Measurements from ENCODE around the gene DUSP28. TPM values are rescaled to one million over a fixed set of nuclear protein-coding genes. Genes with fewer than 3 reads are reported as not detected.
"Not testable (repeated sequence)": the region's sequence is repeated elsewhere in the genome, so short reads cannot be mapped to it uniquely, and the experiment has no call there.

DUSP28 gene
- total and polyA plus RNA-seq, 12 donors, result 4.9 to 22.2 (median 8.5) TPM

DNA sequence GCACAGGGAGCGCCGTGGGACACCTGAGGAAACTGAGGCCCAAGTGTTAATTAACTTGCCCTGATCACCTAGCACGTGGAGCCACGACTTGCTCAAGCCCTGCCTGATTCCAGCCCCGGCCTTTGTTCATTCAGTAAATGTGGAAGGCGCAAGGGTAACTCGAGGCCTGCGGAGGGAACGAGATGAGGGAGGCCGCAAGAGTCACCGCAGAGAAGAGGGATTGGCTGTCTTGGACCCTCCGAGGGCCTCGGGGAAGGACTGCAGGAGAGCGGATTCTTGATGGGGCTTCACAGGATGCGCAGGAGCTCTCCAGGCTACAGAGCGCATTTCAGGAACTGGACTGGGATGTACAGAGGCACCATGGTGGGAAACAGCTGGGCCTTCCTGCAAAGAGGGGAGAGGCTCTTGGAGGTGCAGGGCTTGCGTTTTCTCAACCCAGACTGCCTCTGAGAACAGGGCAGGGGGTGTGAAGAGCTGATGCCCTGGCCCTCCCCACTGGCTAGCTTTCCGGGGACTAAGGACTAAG is 1.9 kb upstream of the DUSP28 start:
- intact Hi-C loops (cut with DNase I), result no loop called here
- WGBS, 4 donors, result 76 to 84% (median 81%) methylated on average over 16 to 18 of the region's 18 CpGs
- Histone ChIP-seq H3K4me3 (peak overlapping the region in 1 of 4 donors; percentile 64), H3K9me3 (replicated peaks in 1 of 3) (no peaks in the 10 kb centered on the region), H3K36me3 (replicated peaks in 1 of 2) (no peaks in the 10 kb centered on the region), H3K4me1 (replicated peaks in 1 of 2) (peaks cover 16 to 44% of the 10 kb centered on the region in 2 donors), H3K27me3 (no peaks in the 10 kb centered on the region), H3K27ac (no peak overlapping the region)
- DNase-seq, result peak in 4 of 7 donors; percentile 16 to 55 (median 30)
- TF ChIP-seq, protein P1, sequence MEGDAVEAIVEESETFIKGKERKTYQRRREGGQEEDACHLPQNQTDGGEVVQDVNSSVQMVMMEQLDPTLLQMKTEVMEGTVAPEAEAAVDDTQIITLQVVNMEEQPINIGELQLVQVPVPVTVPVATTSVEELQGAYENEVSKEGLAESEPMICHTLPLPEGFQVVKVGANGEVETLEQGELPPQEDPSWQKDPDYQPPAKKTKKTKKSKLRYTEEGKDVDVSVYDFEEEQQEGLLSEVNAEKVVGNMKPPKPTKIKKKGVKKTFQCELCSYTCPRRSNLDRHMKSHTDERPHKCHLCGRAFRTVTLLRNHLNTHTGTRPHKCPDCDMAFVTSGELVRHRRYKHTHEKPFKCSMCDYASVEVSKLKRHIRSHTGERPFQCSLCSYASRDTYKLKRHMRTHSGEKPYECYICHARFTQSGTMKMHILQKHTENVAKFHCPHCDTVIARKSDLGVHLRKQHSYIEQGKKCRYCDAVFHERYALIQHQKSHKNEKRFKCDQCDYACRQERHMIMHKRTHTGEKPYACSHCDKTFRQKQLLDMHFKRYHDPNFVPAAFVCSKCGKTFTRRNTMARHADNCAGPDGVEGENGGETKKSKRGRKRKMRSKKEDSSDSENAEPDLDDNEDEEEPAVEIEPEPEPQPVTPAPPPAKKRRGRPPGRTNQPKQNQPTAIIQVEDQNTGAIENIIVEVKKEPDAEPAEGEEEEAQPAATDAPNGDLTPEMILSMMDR (IDR thresholded peaks at IDR 0.05), result no peak
- TF ChIP-seq POLR2A (IDR thresholded peaks at IDR 0.05), result no peak

DNA sequence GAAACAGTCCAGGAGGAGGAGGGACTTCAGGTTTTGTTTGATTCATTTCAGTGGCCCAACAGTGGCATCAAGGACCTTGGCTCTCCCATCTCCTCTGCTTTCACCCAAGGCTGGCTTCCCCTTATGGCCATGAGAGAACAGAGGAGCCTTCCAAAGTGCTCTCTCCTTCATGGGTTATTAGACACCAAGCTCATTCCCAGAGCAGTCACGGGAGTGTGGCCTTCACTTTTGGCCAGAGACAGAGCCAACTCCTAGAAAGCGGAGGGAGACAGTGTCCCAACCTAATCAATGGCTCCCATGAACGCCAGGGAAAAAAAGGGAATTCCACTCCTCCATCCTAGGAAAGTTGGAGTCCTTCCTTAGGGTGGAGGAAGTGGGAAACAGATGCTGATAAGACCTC is 871 bp upstream of the DUSP28 start:
- Histone ChIP-seq H3K27ac (peak overlapping the region in 3 of 5 donors; percentile 20 to 99 (median 96)), H3K4me1 (replicated peaks in 1 of 2) (peaks cover 16 to 44% of the 10 kb centered on the region in 2 donors), H3K9me3 (replicated peaks in 1 of 3) (no peaks in the 10 kb centered on the region), H3K4me3 (no peak overlapping the region), H3K27me3 (no peaks in the 10 kb centered on the region), H3K36me3 (replicated peaks in 1 of 2) (no peaks in the 10 kb centered on the region)
- intact Hi-C loops (cut with DNase I), result no loop called here
- WGBS, 4 donors, result 63 to 90% (median 71%) methylated on average over 3 of the region's 3 CpGs
- peak in 4 of 7 donors; percentile 21 to 35 (median 26) for DNase-seq
- no peak for TF ChIP-seq POLR2A (IDR thresholded peaks at IDR 0.05)

DNA sequence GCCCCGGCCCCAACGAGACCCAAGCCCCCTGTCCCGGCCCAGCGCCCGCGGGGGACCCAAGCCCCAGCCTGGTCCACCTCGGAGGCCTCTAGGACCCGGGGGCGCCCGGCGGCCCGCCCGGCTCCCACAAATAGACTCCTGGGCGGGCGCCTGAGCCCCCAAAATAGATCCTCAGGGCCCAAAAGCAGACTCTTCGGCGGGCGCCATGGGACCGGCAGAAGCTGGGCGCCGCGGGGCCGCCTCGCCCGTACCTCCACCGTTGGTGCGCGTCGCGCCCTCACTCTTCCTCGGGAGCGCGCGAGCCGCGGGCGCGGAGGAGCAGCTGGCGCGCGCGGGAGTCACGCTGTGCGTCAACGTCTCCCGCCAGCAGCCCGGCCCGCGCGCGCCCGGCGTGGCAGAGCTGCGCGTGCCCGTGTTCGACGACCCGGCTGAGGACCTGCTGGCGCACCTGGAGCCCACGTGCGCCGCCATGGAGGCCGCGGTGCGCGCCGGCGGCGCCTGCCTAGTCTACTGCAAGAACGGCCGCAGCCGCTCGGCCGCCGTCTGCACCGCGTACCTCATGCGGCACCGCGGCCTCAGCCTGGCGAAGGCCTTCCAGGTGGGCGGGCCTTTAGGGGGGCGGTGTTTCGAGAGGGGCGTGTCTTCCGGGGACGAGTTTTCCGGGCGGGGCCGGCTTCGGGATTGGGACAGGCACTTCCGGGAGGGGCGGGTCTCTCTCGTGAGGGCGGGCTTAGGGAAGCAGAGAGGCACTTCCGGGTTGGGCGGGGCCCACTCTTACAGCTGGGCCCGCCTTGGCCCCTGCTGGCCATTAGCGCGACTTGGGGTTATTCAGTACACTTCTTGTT is 545 bp downstream of the DUSP28 start:
- peak overlapping the region; percentile 51 to 89 (median 77) for H3K4me3 ChIP-seq
- whole genome bisulfite sequencing, 4 donors, result 0 to 1% (median 0%) methylated on average over 1 to 101 of the region's 101 CpGs
- TF ChIP-seq, protein P1 (IDR thresholded peaks at IDR 0.05), result peak in 2 of 6 experiments; percentile 50 to 53
- TF ChIP-seq POLR2A (IDR thresholded peaks at IDR 0.05), result peak; percentile 88 to 95
- intact Hi-C loops (cut with DNase I), result no loop called here
- H3K9me3 ChIP-seq (replicated peaks in 1 of 3), result no peaks in the 10 kb centered on the region
- peak overlapping the region; percentile 95 to 99 (median 98) for H3K27ac ChIP-seq
- H3K36me3 ChIP-seq (replicated peaks in 1 of 2), result no peaks in the 10 kb centered on the region
- H3K27me3 ChIP-seq, result no peaks in the 10 kb centered on the region
- peak; percentile 99 to 100 (median 100) for DNase-seq
- peaks cover 24 to 55% of the 10 kb centered on the region in 2 donors for H3K4me1 ChIP-seq (replicated peaks in 1 of 2)

DNA sequence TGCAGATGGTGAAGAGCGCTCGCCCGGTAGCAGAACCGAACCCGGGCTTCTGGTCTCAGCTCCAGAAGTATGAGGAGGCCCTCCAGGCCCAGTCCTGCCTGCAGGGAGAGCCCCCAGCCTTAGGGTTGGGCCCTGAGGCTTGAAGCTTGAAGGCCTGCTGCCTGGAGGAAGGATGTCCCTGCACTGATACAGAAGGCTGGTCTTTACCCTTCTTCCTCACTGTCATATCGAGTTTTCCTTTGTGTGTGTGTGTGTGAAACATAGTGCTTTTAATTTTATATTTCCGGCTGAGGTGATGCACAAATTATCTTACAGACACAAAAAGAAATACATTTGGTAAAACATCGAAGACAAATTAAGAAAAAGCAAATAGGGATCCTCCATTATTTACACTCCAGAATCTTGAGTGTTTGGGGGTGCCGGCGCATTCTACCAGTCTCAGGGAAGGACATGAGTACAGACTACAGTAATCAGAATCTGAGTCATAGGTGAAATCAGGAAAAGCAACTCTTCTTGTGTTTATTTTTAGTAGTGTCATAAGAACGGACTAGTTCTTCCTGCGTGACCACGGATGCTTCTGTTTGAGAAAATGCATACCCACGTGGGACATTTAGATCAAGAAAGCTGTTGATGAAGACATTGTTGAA is 1.3 kb downstream of the DUSP28 start:
- H3K4me3 ChIP-seq, result peak overlapping the region in 2 of 4 donors; percentile 36 to 73
- intact Hi-C loops (cut with DNase I), result no loop called here
- H3K36me3 ChIP-seq (replicated peaks in 1 of 2), result no peaks in the 10 kb centered on the region
- no peaks in the 10 kb centered on the region for H3K27me3 ChIP-seq
- no peaks in the 10 kb centered on the region for H3K9me3 ChIP-seq (replicated peaks in 1 of 3)
- H3K4me1 ChIP-seq (replicated peaks in 1 of 2), result peaks cover 29 to 60% of the 10 kb centered on the region in 2 donors
- 16 to 26% (median 17%) methylated on average over 9 to 14 of the region's 14 CpGs for WGBS, 4 donors
- peak overlapping the region; percentile 82 to 99 (median 98) for H3K27ac ChIP-seq
- peak in 5 of 7 donors; percentile 20 to 63 (median 33) for DNase-seq
- no peak for TF ChIP-seq POLR2A (IDR thresholded peaks at IDR 0.05)
- TF ChIP-seq, protein P1 (IDR thresholded peaks at IDR 0.05), result peak in 2 of 6 experiments; percentile 41 to 53

DNA sequence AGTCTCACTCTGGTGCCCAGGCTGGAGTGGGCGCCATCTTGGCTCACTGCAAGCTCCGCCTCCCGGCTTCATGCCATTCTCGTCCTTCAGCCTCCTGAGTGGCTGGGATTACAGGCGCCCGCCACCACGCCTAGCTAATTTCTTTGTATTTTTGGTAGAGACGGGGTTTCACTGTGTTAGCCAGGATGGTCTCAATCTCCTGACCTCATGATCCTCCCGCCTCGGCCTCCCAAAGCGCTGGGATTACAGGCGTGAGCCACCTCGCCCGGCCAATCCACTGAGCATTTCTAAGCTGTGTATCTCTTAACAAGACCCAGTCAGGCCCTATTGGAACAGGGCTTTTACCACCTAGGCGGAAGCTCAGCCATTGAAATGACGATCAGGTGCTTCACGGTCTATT is 3.1 kb downstream of the DUSP28 start:
- H3K27me3 ChIP-seq; intact Hi-C loops (cut with DNase I); H3K9me3 ChIP-seq (replicated peaks in 1 of 3); H3K27ac ChIP-seq; H3K36me3 ChIP-seq (replicated peaks in 1 of 2); H3K4me3 ChIP-seq: not testable (repeated sequence)
- 94 to 99% (median 95%) methylated on average over 17 of the region's 17 CpGs for WGBS, 4 donors
- peak in 4 of 7 donors; percentile 6 to 51 (median 14) for DNase-seq
- H3K4me1 ChIP-seq (replicated peaks in 1 of 2), result peaks cover 35 to 59% of the 10 kb centered on the region in 2 donors
